HG03378 (cell line): Measurements from ENCODE around the gene EZR.

Source experiments
- ATAC-seq: cut with Tn5 transposase; IDR thresholded peaks from one replicate; pipeline ENCODE4 v1.9.1; 2021; ENCODE audit warnings: mild to moderate bottlenecking, moderate library complexity; ENCODE audit not compliant: unreplicated experiment

Gene EZR

DNA sequence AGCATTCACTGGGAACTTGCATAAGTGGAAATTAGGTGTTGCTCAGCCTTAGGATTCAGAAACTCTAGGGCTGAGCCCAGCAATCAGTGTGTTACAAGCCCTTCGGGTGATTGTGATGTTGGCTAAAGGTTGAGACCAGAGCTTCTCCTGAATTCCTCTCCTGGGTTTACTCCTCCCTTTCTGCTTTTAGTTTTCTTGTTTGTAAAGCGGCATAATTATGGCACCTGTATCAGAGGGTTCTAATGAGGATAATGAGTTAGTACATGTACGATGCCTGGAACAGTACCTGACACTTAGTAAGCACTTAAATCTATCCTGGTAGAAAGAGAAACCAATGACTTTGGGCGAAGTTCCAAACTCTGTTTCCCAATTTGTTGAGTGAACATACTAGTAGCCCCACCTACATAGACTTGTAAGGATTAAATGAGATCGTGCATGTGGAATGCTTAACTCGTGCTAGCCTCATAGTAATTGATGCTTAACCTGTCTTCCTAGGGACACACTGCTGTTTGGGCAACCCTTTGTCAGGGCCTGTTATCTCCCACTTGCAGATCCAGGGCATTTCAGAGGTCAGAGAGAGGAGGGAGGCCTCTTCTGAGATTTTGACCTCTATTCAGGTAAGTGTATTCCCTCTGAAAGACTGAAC, 932 bp upstream of the EZR start:
- ATAC-seq: no peak

DNA sequence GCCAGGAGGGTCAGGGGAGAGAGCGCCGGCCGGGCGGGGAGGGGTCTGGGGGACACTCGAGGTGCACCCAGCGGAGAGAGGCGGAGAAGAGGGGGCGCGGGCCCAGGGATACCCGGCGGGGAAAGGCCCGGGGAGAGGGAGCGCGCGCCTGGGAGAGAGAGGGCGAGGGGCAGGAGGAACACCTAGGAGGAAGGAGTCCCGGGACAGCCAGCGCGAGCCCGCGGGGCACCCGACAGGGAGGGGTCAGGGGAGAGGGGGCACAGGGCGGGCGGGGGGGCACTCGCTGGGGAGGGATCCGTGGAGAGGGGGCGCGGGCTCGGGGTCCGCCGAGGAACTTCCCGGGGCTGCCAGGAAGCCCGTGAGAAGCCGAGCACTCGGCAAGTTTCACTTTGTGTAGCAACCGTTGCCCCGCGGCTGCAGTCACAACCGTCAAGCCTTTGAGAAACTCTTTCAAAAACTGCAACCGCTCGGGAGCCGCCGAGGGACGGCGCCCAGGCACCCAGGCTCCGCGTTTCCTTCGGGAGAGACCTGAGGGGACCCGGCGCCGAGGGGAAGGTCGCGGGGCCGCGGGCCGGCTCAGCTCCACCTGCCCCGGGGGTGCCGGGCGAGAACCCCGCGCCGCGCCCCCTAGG, 471 bp downstream of the EZR start:
- peak; percentile 29 for ATAC-seq

DNA sequence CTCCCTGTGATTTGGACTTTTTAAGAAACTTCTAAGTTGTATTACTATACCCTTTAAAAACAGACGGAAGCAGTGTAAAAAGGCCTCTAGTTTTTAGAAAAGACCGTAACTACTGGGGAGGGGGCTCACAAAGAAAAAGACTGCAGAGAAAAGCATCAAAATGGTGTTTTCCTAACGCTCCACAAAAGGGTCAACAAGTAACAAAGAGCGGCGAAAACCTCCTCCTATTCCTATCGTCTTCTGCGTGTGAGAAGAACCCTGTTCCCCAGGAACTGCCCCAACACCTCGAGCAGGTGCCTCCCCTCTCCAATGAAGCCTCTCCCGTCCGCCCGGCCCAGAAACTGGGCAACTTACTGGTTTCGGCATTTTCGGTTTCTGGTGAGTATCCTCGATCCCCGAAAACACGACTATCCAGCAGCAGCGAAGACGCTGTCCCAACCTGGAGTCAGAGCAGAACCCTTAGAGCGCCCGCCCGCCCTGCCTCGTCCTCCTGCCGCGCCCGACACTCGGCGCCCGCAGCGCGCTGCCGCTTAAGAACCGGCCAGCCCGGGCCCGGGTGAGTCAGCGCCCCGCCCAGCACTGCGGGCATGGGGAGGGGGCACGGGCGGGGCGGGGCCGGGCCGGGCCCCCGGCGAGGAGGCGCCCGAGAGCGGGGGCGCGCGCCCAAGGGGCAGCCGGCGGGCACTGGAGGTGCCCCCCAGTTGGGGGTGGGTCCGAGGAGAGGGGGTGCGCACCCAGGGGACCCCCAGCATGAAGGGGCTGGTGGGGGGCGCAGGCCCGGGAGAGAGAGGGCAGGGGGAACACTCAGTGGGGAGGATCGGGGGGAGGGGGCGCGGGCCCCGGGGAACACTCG, 1.2 kb downstream of the EZR start:
- no peak for ATAC-seq

DNA sequence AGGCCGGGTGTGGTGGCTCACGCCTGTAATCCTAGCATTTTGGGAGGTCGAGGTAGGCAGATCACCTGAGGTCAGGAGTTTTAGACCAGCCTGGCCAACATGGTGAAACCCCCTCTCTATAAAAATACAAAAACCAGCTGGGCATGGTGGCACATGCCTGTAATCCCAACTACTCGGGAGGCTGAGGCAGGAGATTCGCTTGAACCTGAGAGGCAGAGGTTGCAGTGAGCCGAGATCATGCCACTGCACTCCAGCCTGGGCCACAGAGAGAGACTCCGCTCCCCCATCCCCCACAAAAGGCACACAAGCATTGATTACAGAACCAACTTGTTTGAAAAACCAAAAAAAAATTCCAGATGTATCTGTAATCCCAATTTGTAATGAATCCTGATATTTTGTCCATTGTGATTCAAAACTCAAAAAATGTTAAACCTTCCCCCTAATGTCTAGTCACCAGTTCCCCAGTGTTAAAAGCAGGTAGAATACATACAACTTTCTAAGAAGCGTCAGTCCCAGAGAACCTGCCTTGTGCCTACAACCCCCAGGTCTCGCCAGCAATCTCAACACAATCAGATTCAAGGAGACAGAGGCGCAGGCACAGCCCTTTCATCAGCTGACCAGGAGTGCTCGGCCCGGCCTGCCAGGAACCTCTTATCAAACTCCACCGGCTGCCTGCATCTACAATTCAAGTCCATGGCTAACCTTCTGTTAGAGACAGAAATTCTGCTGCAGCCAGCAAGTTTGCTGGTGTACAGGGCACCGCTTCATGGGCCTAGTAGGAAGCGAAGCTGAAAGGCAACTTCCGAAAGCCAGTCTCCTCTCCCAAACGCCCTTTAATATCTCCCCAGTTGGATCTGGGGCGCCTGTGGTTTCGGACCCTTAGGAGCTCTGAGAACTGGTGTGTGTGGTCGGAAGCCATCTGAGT, 2.1 kb downstream of the EZR start:
- no peak for ATAC-seq

DNA sequence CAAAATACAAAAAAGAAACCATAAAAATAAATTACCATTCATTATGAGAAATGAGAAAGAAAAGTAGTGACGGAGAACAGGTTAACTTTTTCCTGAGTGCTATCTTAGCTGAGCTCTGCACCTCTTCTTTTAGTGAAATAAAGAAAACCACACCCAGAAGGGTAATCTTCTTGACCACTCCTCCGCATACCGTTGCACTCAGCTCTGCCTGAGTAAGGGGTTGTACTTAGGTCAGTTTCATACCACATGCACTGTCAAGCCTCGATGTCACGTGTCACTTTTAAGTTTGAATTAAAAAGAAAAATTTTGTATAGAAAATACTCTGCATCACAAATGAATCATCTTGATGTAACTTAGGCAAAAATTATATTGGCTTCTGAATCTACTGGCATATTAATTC, 2.8 kb downstream of the EZR start:
- peak; percentile 33 for ATAC-seq

DNA sequence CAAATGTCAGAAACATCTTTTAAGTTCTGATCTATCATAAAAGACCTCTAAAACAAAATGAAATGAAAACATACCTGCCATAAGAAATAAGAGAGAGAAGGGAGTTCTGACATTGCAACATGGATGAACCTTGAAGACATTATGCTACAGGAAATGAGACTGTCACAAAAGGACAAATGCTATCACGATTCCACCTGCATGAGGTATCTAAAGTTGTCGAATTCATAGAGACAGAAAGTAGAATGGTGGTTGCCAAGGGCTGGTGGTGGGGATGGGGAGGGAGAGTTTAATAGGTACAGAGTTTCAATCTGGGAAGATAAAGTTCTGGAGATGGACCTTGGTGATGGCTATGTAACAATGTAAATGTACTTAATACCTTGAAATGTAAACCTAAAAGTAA, 3.3 kb downstream of the EZR start:
- no peak for ATAC-seq

DNA sequence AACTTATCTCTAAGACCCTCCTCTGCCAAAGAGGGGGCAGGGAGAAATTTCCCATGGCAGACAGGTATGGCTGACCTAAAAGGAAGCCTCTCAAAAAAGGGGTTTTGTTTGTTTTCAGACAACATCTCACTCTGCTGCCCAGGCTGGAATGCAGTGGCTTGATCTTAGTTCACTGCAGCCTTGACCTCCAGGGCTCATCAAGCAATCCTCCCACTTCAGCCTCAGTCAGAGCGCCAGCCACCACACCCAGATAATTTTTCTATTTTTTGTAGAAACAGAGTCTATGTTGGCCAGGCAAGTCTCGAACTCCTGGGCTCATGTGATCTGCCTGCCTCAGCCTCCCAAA, 3.8 kb downstream of the EZR start:
- no peak for ATAC-seq

DNA sequence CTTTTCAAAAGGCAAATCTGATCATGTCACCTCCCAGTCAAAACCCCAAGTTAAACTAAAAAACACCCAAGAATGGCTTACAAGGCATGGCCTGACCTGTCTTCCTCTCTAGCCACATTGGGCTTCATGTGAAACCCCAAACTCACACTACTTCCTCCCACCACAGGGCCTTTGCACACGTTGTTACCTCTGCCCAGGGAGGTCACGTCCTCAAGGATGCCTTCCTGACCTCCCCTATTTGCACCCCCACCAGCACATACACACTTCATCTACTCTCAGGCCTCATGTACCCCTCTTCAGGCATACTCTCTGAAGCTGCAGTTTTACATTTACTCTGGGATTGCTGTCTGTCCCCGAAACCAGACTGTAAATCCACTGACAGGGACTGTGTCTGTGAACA, 6.1 kb downstream of the EZR start:
- no peak for ATAC-seq

DNA sequence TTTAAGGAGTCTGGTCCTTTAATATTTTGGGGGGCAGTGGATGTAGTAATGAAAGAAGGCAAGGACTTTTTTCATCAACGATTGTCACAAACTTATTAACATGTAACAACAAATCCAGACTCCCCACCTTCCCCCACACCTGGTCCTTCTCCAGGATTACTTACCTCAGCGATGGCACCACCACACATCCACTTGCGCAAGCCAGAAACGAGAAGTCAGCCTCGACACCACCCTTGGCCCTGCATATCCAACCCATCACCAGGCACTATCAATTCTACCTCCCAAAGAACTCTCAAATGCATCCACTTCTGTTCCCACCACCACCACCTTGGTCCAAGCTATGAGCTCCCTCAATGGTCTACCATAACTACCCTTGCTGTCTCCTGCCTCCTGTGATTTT, 6.6 kb downstream of the EZR start:
- ATAC-seq: no peak

DNA sequence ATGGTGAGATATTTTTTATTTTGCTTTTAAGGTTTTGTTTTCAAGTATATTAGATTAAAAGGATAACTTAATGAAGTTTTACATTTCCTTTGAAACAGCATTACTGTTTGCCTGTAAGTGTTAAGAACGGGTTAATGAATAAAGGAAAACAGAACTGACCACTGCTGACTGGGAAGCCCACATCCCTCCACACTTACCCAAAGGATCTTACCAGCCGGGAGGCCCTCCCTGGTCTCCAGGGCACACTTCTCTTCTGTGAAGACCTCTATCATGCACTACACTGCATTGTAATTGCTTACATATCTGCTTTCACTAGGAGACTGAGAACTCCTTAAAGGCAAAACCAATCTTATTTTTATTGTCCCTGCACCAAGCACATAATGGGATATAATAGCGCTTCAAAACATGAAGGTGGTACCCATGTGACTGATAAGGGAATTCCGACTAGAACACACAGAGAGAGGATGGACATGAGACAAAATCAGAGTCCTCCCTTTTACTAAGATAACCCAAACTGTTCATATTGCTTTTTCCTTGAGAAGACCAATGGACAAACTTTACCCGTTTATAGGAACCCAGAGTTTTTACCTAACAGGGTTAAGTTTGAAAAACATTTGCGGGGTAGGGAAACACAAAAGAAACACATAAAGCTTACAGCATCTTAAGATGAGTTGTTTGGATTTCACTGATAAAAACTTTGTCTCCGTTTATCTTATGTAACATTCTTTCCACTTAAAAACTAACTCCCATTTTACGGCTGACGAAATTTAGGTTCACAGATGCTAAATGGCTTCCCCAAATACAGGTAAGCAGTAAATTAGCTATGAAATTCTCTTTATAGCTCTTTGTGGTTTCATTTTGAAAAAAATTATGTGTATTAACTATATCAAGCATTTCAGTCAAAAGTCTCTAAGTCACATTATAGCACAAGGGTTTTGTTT, 8.7 kb downstream of the EZR start:
- ATAC-seq: no peak

DNA sequence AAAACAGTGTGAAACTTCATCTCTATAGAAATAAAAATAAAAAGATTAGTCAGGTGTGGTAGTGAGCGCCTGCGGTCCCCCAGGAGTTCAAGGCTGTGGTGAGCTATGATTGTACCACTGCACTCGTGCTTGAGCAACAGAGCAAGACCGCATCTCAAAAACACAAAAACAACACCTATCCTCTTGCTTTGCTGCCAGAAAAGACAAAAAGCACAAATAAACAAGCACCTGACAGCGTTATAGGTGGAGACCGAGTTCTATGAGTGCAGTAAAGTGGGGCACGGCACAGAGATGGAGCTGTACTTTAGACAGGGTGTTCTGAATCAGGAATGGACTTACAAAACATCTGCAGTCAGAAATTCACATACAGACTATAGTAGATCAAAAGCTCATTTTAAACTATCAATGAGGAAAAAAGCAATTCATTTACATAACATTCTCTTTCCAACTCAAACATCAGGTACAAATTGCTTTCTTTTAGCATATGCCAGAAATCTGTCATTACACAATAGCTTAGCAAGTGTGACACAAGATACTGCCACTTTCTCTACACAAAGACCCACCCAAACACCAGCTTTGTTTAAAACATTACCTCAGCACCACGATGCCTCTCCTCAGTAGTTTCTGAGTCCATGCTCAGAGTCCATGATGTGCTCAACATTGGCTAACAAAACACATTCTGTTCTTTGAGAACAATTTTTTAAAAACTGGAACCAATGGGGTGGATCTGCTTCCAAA, 10.1 kb downstream of the EZR start:
- peak; percentile 52 for ATAC-seq

DNA sequence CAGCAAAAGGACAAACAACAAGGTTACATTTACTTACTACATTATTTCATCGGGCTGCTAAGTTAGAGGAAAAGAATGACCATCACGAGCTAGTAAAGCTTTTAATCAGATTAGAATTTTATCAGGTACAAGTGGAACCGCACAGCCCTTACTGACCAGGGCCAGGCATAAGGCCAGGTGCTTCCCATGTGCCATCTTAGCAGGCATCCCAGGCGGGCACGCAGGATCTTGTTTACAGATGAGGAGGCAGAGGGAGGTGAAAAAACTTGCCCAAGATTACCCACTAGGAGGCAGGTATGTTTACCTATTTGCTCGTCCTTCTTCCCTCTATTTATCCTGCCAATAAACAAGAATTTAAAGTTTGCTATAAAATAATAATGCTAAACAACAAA, 10.7 kb downstream of the EZR start:
- no peak for ATAC-seq

DNA sequence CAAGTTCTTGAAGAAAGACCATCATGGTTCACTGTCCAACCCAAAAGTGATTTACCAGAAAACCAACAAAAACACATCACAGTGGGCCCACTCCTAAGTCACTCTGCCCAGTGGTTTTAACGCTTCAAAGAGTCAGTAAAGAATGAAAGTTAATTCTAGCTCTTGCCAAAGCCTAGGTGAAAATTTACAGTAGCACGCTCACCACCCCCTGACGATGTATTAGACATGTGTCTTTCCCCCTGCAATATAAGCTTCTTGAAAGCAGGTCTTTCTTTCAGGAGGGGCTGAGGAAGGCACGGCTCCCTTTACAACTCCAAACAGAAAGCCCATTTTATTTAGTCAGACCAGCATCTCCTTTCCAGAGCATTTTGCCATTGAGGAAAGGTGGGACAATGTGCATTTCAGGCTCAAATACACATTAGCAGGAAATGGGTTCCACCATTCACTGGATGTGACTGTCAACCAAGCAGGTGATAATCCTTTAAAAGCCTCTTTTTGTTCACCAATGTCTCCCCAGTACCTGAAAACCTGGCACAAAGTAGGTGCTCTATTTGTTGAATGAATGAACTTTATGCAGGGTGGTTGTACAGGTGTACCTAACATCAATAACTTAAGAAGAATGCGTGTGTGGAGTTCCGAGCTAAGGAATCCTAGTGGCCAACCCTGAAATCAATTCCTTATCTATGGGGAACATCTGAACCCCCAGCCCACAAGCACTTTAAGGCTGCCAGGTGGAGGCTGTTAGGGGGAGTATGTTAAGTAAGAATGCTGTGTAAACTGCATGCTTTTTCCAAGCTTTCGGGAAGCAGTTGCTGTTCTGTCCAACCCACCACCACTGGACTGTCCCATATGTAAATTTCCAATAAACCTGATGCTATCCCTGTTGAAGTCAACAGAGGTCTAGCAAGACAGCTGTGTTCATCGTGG, 11.4 kb downstream of the EZR start:
- ATAC-seq: no peak

DNA sequence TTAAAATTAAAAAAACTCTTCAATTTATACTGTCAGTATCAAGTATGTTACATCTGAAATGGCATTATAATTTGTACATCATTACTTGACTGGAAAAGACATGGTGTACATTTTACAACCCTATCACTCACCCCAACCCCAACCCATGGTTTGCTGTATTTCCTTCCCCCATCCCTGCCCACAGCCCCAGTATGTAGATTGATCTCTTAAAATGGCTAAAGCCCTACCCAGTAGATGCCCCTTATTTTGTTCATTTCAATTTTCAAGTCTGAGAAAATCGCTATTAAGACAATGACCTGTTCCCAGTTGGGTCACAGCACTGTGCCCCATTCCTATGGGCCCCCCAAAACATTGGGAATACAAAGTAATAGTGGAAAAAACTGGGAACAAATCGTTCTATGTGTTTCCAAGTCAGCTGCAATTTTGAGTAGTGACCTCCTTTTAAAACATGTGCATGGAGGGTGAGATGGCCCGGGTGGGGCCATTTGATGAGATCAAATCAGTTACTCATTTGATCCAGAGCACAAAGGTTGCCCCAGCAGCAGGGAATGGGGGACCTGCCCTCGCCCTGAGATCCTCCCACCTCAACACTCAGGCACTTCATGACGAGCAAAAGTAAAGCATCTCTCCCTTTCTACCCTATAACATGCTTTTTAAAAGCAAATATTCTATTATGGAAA, 13.3 kb downstream of the EZR start:
- no peak for ATAC-seq

DNA sequence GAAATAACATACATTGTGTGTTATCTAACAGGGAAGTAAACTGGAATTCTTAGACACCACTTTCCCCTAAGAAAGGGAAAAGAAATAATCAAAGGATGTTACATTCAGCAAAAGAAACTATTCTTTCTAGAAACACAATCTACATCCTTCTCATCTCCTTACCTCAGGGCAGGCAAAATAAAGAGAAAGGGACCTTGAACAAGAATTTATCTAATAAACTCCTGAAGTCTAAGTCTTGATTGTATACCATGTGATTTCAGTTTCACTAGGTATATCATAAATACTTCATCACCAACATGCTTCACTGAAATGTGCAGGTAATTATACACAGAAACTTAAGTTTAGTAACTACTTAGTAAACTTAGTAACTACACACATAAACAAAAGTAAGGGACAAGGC, 15.0 kb downstream of the EZR start:
- no peak for ATAC-seq

DNA sequence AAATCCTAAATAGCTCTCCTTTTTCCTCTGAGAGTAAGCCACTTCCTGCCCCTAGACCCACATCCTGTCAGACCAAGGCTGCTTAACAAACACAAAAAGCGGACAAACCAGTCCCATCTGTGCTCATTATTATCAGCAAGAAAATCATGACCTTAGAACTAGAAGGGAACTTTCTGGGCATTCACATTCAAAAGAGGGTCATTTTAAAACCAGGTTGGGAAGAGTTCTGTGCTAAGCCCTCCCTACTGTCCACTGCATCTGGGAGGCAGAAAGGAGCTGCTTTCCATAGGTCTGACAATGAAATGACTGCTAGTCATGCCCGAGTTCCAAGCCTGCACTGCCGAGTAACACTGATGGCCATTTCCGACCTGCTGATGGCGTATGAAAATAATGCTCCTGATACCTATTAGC, 15.4 kb downstream of the EZR start:
- peak; percentile 60 for ATAC-seq

DNA sequence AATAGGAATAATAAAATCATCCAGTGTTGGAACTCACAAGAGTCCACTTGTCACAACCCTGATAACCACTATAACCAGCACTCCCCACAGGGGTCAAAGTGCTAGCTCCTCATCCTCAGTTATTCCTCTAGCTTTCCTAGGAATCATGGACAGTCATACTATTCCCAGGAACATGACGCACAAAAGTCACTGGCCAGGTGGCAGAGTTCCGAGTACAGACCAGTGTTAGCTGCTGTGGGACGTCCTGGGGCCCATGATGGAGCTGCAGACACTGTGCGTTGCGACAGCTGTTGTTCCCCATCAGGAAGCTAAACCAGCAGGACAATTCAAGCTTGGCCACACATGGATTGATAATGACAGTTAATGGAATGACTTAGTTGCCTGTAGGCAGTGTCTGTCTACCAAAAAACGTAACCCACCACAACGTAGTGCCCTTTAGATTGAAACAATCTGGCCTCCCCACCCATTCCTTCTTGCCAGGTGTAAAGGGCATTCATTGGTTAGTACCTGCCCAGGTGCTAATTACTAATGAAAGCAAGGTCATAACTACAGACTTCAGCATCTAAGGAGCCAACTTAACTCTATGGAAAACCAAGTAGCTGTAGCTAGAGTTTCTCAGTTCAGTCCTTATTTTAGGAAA, 17.4 kb downstream of the EZR start:
- no peak for ATAC-seq
